Lower leg skin (tissue), 3 donors: ENCODE results near the gene GLT1D1.

Source experiments
- POLR2A ChIP-seq, 2 donors: fragments of 450-650 bp; IDR thresholded peaks; one replicate each; pipeline ENCODE4 v1.6.1; 2016 to 2017; ENCODE audit warnings: antibody characterized with exemption in 2 of 2, mild to moderate bottlenecking in 1 of 2, moderate library complexity in 1 of 2
- TF ChIP-seq, protein P1 (sequence below), 3 donors: fragments of 450-650 bp; IDR thresholded peaks; one replicate each; pipeline ENCODE4 v1.5.1; 2016; ENCODE audit warnings: antibody characterized with exemption in 3 of 3, mild to moderate bottlenecking in 3 of 3, moderate library complexity in 2 of 3

DNA sequence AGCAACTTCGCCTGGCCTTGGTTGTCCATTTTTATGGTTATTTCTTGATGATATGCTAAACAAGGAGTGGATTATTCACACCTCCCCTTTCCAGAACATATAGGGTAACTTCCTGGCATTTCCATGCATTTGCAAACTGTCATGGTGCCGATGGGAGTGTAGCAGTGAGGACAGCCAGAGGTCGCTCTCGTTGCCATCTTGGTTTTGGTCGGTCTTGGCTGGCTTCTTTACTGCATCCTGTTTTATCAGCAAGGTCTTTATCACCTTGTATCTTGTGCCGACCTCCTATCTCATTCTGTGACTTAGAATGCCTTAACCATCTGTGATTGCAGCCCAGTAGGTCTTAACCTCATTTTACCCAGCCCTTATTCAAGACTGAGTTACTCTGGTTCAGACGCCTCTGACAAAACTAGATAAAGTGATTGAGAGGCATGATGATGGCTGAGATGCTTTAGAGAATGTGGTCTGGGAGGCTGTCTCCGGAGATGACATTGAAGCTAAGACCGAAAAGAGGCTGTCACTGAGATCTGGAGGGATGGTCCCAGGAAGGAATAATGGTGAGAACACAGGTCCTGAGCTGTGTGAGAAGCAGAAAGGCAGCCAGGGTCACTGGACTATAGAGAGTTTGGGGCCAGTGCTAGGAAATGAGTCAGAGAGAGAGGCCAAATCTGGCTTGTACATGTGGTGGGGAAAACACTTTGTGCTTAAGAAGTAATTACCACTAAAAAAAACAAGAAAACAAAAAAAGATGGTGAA is 2.9 kb downstream of the GLT1D1 start:
- TF ChIP-seq, protein P1, sequence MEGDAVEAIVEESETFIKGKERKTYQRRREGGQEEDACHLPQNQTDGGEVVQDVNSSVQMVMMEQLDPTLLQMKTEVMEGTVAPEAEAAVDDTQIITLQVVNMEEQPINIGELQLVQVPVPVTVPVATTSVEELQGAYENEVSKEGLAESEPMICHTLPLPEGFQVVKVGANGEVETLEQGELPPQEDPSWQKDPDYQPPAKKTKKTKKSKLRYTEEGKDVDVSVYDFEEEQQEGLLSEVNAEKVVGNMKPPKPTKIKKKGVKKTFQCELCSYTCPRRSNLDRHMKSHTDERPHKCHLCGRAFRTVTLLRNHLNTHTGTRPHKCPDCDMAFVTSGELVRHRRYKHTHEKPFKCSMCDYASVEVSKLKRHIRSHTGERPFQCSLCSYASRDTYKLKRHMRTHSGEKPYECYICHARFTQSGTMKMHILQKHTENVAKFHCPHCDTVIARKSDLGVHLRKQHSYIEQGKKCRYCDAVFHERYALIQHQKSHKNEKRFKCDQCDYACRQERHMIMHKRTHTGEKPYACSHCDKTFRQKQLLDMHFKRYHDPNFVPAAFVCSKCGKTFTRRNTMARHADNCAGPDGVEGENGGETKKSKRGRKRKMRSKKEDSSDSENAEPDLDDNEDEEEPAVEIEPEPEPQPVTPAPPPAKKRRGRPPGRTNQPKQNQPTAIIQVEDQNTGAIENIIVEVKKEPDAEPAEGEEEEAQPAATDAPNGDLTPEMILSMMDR (IDR thresholded peaks at IDR 0.05) = no peak
- no peak for TF ChIP-seq POLR2A (IDR thresholded peaks at IDR 0.05)
